ENCODE data around the gene TJP3.
"Not testable (repeated sequence)": the region's sequence is repeated elsewhere in the genome, so short reads cannot be mapped to it uniquely, and the experiment has no call there.

The TJP3 gene

GRCh38 chr19:3752492-3752891, 44.3 kb downstream of the TJP3 start:
- Histone ChIP-seq H3K27ac (no peak overlapping the region), H3K4me3 (no peak overlapping the region)
- DNase-seq (ENCODE audit: low spot score), result no peak
- TF ChIP-seq CTCF (IDR thresholded peaks at IDR 0.05), result no peak

GRCh38 chr19:3753631-3754410, 45.6 kb downstream of the TJP3 start:
- TF ChIP-seq CTCF (IDR thresholded peaks at IDR 0.05), result no peak
- Histone ChIP-seq H3K4me3 (no peak overlapping the region), H3K27ac (no peak overlapping the region)
- no peak for DNase-seq (ENCODE audit: low spot score)

GRCh38 chr19:3757705-3758104, 49.5 kb downstream of the TJP3 start:
- H3K27ac ChIP-seq; DNase-seq (ENCODE audit: low spot score); H3K4me3 ChIP-seq: not testable (repeated sequence)

GRCh38 chr19:3758297-3758696, 50.1 kb downstream of the TJP3 start:
- not testable (repeated sequence) for H3K27ac ChIP-seq; H3K4me3 ChIP-seq; DNase-seq (ENCODE audit: low spot score)

GRCh38 chr19:3759482-3760254, 51.5 kb downstream of the TJP3 start:
- no peak overlapping the region for H3K4me3 ChIP-seq
- no peak for DNase-seq (ENCODE audit: low spot score)
- no peak for TF ChIP-seq CTCF (IDR thresholded peaks at IDR 0.05)
- H3K27ac ChIP-seq, result no peak overlapping the region

- H3K27ac ChIP-seq, result peak overlapping the region; percentile 87 to 95
- no peak for TF ChIP-seq CTCF (IDR thresholded peaks at IDR 0.05)
- DNase-seq (ENCODE audit: low spot score), result no peak
- peak overlapping the region; percentile 97 for H3K4me3 ChIP-seq
These were observed 52.7 kb downstream of the TJP3 start for GRCh38 chr19:3760871-3761361.

- peak; percentile 93 for DNase-seq (ENCODE audit: low spot score)
- peak within 1 kb of the TSS; percentile 95 to 98 for H3K27ac ChIP-seq
- peak; percentile 82 for TF ChIP-seq CTCF (IDR thresholded peaks at IDR 0.05)
- H3K4me3 ChIP-seq, result peak within 1 kb of the TSS; percentile 97
These were observed 53.4 kb downstream of the TJP3 start, which contains the start of gene APBA3 for GRCh38 chr19:3761382-3762129. TSS of gene APBA3 (minus strand) at chr19:3761692. CDS start at chr19:3760264, 1,428 bp downstream.

Measured in coronary artery (tissue), 2 donors.